Spleen (tissue), 7 donors: ENCODE results near the gene MACROD2.

Experiments used
- POLR2AphosphoS5 ChIP-seq, 3 donors: sonication (generic); formaldehyde crosslinking; IDR thresholded peaks; one replicate each; pipeline ENCODE4 v1.5.1; 2017; ENCODE audit warnings: antibody characterized with exemption in 3 of 3
- TF ChIP-seq, protein P1 (sequence below), 11 experiments: fragments of 200-600 bp in 7 of 11; fragments of 450-650 bp in 4 of 11; sonication (generic) in 4 of 11; IDR thresholded peaks in 8 of 11; conservative IDR thresholded peaks in 3 of 11; 1 replicate in 7 of 11; 2 replicates in 4 of 11; pipeline versions ENCODE4 v1.4.0 to v1.8.0; 2016 to 2021; ENCODE audit warnings: antibody characterized with exemption in 11 of 11, inconsistent platforms in 4 of 11, mild to moderate bottlenecking in 1 of 11
- donor health status: DM: no; HTN: no; CAD: no; lungs with moderate emphysema.
- donor health status: DM: no; HTN: no; CAD: no.
- donor health status: DM: no; HTN: no; CAD: no.

DNA sequence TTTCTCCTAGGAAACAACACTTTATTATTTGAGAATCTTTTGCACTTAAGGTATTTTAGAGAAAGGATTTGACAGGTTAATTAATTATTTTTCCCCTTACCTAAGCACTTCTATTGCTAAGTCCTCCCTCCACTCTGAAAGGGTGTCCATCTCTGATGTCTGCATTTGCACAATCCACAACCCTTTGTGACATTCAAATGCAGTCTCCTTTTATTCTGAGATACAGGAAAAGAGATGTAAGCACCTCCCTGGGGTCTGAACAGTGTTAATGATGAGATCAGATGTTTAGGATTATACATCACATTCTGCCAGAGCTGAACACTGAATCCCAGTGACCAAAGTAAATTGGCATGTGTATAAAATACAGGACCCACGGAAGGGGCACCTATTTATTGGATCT, 1206.3 kb downstream of the MACROD2 start:
- TF ChIP-seq, protein P1, sequence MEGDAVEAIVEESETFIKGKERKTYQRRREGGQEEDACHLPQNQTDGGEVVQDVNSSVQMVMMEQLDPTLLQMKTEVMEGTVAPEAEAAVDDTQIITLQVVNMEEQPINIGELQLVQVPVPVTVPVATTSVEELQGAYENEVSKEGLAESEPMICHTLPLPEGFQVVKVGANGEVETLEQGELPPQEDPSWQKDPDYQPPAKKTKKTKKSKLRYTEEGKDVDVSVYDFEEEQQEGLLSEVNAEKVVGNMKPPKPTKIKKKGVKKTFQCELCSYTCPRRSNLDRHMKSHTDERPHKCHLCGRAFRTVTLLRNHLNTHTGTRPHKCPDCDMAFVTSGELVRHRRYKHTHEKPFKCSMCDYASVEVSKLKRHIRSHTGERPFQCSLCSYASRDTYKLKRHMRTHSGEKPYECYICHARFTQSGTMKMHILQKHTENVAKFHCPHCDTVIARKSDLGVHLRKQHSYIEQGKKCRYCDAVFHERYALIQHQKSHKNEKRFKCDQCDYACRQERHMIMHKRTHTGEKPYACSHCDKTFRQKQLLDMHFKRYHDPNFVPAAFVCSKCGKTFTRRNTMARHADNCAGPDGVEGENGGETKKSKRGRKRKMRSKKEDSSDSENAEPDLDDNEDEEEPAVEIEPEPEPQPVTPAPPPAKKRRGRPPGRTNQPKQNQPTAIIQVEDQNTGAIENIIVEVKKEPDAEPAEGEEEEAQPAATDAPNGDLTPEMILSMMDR (IDR thresholded peaks at IDR 0.05 in 8 of 11, conservative IDR thresholded peaks at IDR 0.05 in 3 of 11): no peak
- no peak for TF ChIP-seq POLR2AphosphoS5 (IDR thresholded peaks at IDR 0.05)
